ENCODE results near the gene ANTXR1.

Gene ANTXR1

DNA sequence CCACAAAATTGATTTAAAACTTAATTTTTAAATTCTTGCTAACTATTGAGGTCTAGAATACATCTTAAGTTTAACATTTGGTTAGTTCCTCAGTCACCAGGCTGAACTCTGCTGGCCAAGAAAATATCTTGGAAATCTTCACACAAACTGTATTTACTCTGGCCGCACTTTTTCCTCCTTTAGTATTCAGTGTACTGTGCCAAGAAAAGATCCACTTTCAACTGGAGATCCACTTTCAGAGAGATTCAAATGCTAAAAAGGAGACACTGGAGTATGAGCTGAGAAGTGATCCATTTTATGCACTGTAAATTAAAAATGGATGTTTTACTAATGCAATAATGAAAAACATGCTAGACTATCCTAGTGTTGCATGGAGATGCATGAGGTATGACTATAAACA lies 98.1 kb downstream of the ANTXR1 start:
- no peaks in the 10 kb centered on the region for H3K27me3 ChIP-seq (ENCODE audit: control insufficient read depth, insufficient read depth, low read length)
- no peaks in the 10 kb centered on the region for H3K9me3 ChIP-seq (ENCODE audit: control insufficient read depth, low read depth, low read length)
- H3K27ac ChIP-seq (ENCODE audit: low read length): no peak overlapping the region
- H3K9ac ChIP-seq (ENCODE audit: low read length): no peak overlapping the region
- no peak overlapping the region for H3K4me3 ChIP-seq (ENCODE audit: low read length)
- no peaks in the 10 kb centered on the region for H3K36me3 ChIP-seq (ENCODE audit: control insufficient read depth, low read depth, low read length)
- H3K4me1 ChIP-seq (ENCODE audit: control insufficient read depth, low read depth, low read length): peaks cover 18% of the 10 kb centered on the region

- Histone ChIP-seq H3K4me3 (ENCODE audit: low read length) (no peak overlapping the region), H3K9me3 (ENCODE audit: control insufficient read depth, low read depth, low read length) (no peaks in the 10 kb centered on the region), H3K27me3 (ENCODE audit: control insufficient read depth, insufficient read depth, low read length) (no peaks in the 10 kb centered on the region), H3K4me1 (ENCODE audit: control insufficient read depth, low read depth, low read length) (peaks cover 18% of the 10 kb centered on the region), H3K9ac (ENCODE audit: low read length) (no peak overlapping the region), H3K36me3 (ENCODE audit: control insufficient read depth, low read depth, low read length) (no peaks in the 10 kb centered on the region), H3K27ac (ENCODE audit: low read length) (no peak overlapping the region)
Observed at GRCh38 chr2:69113627-69114026, 100.6 kb downstream of the ANTXR1 start.

DNA sequence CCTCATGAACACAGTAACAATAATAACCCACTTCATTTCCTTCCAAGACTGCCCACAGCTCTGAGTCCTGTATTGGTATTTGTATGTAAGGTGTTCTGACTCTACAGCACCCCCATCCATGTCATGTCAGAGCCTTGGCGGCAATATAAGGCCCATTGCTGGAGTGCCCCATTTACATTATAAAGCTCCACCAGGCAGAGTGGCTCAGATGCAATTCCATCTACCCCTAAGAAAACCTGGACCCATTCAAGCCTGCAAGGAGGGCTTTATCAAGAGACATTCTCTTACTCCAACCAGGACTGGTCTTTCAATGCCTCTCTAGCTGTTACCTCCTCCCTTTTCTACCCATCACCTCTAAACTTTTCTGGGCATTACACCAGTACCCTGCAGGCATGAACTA lies 101.6 kb downstream of the ANTXR1 start:
- Histone ChIP-seq H3K4me3 (ENCODE audit: low read length) (no peak overlapping the region), H3K9ac (ENCODE audit: low read length) (no peak overlapping the region), H3K27me3 (ENCODE audit: control insufficient read depth, insufficient read depth, low read length) (no peaks in the 10 kb centered on the region), H3K4me1 (ENCODE audit: control insufficient read depth, low read depth, low read length) (peaks cover 19% of the 10 kb centered on the region), H3K36me3 (ENCODE audit: control insufficient read depth, low read depth, low read length) (no peaks in the 10 kb centered on the region), H3K9me3 (ENCODE audit: control insufficient read depth, low read depth, low read length) (no peaks in the 10 kb centered on the region), H3K27ac (ENCODE audit: low read length) (no peak overlapping the region)

DNA sequence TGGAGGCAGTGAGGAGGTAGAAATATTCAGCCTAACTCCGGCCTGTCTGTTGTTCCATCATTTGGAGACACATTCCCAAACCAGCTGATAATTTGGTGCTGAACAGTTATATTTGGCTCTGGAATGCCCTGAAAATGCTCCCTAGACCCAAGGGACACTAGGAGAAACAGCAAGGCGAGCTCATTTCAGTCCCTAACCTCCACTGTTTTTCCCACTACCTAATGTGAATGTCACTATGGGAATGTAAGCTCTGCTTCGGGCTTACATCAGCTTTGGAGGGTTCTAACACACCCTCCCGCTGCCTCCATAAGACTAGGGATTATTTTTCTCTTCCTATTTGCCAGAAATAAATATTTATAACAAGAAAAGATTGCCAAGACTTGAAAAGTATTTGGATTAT lies 103.5 kb downstream of the ANTXR1 start:
- H3K36me3 ChIP-seq (ENCODE audit: control insufficient read depth, low read depth, low read length): no peaks in the 10 kb centered on the region
- no peaks in the 10 kb centered on the region for H3K27me3 ChIP-seq (ENCODE audit: control insufficient read depth, insufficient read depth, low read length)
- H3K4me1 ChIP-seq (ENCODE audit: control insufficient read depth, low read depth, low read length): peaks cover 16% of the 10 kb centered on the region
- H3K9me3 ChIP-seq (ENCODE audit: control insufficient read depth, low read depth, low read length): no peaks in the 10 kb centered on the region
- no peak overlapping the region for H3K9ac ChIP-seq (ENCODE audit: low read length)
- H3K4me3 ChIP-seq (ENCODE audit: low read length): no peak overlapping the region
- H3K27ac ChIP-seq (ENCODE audit: low read length): no peak overlapping the region

DNA sequence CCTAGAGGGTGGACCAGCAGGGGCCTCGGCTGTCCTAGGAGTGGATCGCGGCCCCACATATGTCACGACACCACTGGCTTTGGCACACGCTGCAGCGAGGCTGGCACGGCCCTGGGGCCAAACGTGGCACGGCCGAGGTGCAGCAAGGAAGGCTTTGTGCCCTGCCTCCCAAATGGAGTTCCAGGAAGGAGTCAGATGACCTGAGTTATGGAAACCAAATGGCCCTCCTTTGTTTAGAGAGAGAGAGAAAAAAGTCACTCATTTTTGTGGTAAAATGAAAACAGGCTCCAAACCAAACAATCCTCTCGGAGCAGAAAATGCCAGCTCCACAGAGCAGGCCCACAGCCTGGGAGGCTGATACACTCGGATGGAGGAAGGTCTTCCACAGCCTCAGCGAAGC lies 105.6 kb downstream of the ANTXR1 start:
- no peak overlapping the region for H3K27ac ChIP-seq (ENCODE audit: low read length)
- peaks cover 11% of the 10 kb centered on the region for H3K4me1 ChIP-seq (ENCODE audit: control insufficient read depth, low read depth, low read length)
- H3K27me3 ChIP-seq (ENCODE audit: control insufficient read depth, insufficient read depth, low read length): no peaks in the 10 kb centered on the region
- H3K36me3 ChIP-seq (ENCODE audit: control insufficient read depth, low read depth, low read length): no peaks in the 10 kb centered on the region
- H3K9me3 ChIP-seq (ENCODE audit: control insufficient read depth, low read depth, low read length): no peaks in the 10 kb centered on the region
- no peak overlapping the region for H3K9ac ChIP-seq (ENCODE audit: low read length)
- no peak overlapping the region for H3K4me3 ChIP-seq (ENCODE audit: low read length)

DNA sequence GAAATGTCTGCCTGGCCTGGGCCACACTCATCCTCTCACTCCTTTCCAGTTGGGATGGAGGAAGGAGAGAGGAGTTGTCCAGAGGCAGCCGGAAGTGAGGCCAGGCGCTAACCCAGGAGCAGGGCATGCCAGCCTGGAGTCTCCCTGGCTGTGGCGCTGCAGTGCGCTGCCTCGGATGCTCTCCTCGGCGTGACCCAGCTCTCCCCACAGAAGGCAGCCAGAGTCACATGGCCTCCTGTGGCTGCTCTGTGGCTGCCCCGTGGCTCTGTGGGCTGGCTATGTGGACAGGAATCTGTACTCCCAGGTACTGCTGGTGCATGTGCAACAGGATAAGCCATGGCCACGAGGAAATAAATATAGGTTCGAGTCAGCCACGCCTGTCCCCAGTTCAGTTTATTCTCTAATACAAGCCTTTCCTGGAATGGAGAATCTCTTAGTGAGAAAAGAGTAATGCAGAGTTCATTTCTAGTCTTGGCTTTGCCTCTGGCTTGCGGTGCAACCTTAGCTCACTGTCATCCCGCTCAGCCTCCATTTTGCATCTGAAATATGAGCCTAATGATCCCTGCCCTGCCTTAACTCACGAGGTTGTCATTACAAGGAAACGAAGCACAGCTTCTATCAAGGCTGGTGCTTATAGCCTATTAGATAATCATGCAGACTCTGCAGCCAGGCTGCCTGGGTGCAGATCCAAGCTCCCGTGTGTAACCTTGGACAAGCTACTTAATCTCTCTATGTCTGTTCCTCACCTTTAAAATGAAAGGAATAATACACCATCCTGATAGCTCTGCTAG lies 106.3 kb downstream of the ANTXR1 start:
- no peak overlapping the region for H3K27ac ChIP-seq (ENCODE audit: low read length)
- H3K4me3 ChIP-seq (ENCODE audit: low read length): no peak overlapping the region
- H3K36me3 ChIP-seq (ENCODE audit: control insufficient read depth, low read depth, low read length): no peaks in the 10 kb centered on the region
- H3K9me3 ChIP-seq (ENCODE audit: control insufficient read depth, low read depth, low read length): no peaks in the 10 kb centered on the region
- no peaks in the 10 kb centered on the region for H3K27me3 ChIP-seq (ENCODE audit: control insufficient read depth, insufficient read depth, low read length)
- H3K4me1 ChIP-seq (ENCODE audit: control insufficient read depth, low read depth, low read length): peaks cover 9% of the 10 kb centered on the region
- no peak overlapping the region for H3K9ac ChIP-seq (ENCODE audit: low read length)

DNA sequence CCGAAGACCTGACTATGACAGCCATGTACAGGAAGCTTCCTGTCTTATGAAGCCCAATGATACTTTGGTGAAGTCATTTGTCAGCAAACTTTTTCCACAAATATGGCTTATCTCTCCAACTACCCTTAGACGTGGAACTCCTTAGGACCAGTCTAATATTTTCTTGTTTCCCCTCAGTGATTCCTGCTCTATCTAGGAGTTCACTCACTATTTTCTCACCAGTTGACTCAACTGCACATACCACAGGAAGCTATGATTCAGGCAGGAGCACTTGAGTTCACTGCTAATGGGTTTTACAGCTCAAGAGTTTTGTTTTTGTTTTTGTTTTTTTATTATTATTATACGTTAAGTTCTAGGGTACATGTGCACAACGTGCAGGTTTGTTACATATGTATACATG lies 109.3 kb downstream of the ANTXR1 start:
- Histone ChIP-seq H3K9me3 (ENCODE audit: control insufficient read depth, low read depth, low read length) (no peaks in the 10 kb centered on the region), H3K4me3 (ENCODE audit: low read length) (no peak overlapping the region), H3K36me3 (ENCODE audit: control insufficient read depth, low read depth, low read length) (peaks cover 3% of the 10 kb centered on the region), H3K27ac (ENCODE audit: low read length) (no peak overlapping the region), H3K27me3 (ENCODE audit: control insufficient read depth, insufficient read depth, low read length) (no peaks in the 10 kb centered on the region), H3K4me1 (ENCODE audit: control insufficient read depth, low read depth, low read length) (peaks cover 2% of the 10 kb centered on the region), H3K9ac (ENCODE audit: low read length) (no peak overlapping the region)

DNA sequence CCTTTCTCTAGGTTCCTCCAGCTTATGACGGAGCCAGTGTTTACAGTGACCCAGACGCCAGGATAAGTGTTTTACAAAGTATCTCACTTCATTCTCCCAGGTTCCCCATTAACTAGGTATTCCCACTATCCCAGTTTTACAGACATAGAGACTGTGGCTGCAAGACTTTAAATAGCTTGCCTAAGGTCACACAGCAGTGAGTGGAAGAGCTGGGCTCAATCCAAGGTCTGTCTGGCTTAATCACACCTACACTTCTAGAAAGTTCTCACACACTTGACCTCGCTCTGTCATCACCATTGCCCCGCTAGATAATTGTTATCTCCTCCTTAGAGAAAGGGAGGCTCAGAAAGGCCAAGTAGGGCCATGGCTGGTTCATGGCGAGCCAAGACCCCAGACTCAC lies 110.2 kb downstream of the ANTXR1 start:
- Histone ChIP-seq H3K4me1 (ENCODE audit: control insufficient read depth, low read depth, low read length) (peaks cover 2% of the 10 kb centered on the region), H3K27ac (ENCODE audit: low read length) (no peak overlapping the region), H3K9me3 (ENCODE audit: control insufficient read depth, low read depth, low read length) (no peaks in the 10 kb centered on the region), H3K27me3 (ENCODE audit: control insufficient read depth, insufficient read depth, low read length) (no peaks in the 10 kb centered on the region), H3K4me3 (ENCODE audit: low read length) (no peak overlapping the region), H3K36me3 (ENCODE audit: control insufficient read depth, low read depth, low read length) (peaks cover 3% of the 10 kb centered on the region), H3K9ac (ENCODE audit: low read length) (no peak overlapping the region)

- no peaks in the 10 kb centered on the region for H3K27me3 ChIP-seq (ENCODE audit: control insufficient read depth, insufficient read depth, low read length)
- no peaks in the 10 kb centered on the region for H3K9me3 ChIP-seq (ENCODE audit: control insufficient read depth, low read depth, low read length)
- H3K4me1 ChIP-seq (ENCODE audit: control insufficient read depth, low read depth, low read length): peaks cover 2% of the 10 kb centered on the region
- no peak overlapping the region for H3K27ac ChIP-seq (ENCODE audit: low read length)
- peaks cover 3% of the 10 kb centered on the region for H3K36me3 ChIP-seq (ENCODE audit: control insufficient read depth, low read depth, low read length)
- H3K4me3 ChIP-seq (ENCODE audit: low read length): no peak overlapping the region
- no peak overlapping the region for H3K9ac ChIP-seq (ENCODE audit: low read length)
Observed at GRCh38 chr2:69124343-69124742, 111.4 kb downstream of the ANTXR1 start.

GRCh38 chr2:69125816-69126215 lies 112.8 kb downstream of the ANTXR1 start:
- Histone ChIP-seq H3K9ac (ENCODE audit: low read length) (no peak overlapping the region), H3K4me1 (ENCODE audit: control insufficient read depth, low read depth, low read length) (no peaks in the 10 kb centered on the region), H3K27me3 (ENCODE audit: control insufficient read depth, insufficient read depth, low read length) (no peaks in the 10 kb centered on the region), H3K27ac (ENCODE audit: low read length) (no peak overlapping the region), H3K9me3 (ENCODE audit: control insufficient read depth, low read depth, low read length) (no peaks in the 10 kb centered on the region), H3K36me3 (ENCODE audit: control insufficient read depth, low read depth, low read length) (peaks cover 3% of the 10 kb centered on the region), H3K4me3 (ENCODE audit: low read length) (no peak overlapping the region)

GRCh38 chr2:69126341-69126740 lies 113.4 kb downstream of the ANTXR1 start:
- no peak overlapping the region for H3K27ac ChIP-seq (ENCODE audit: low read length)
- no peak overlapping the region for H3K4me3 ChIP-seq (ENCODE audit: low read length)
- H3K9me3 ChIP-seq (ENCODE audit: control insufficient read depth, low read depth, low read length): no peaks in the 10 kb centered on the region
- peaks cover 3% of the 10 kb centered on the region for H3K36me3 ChIP-seq (ENCODE audit: control insufficient read depth, low read depth, low read length)
- no peaks in the 10 kb centered on the region for H3K27me3 ChIP-seq (ENCODE audit: control insufficient read depth, insufficient read depth, low read length)
- no peaks in the 10 kb centered on the region for H3K4me1 ChIP-seq (ENCODE audit: control insufficient read depth, low read depth, low read length)
- H3K9ac ChIP-seq (ENCODE audit: low read length): no peak overlapping the region

- H3K36me3 ChIP-seq (ENCODE audit: control insufficient read depth, low read depth, low read length): no peaks in the 10 kb centered on the region
- no peak overlapping the region for H3K27ac ChIP-seq (ENCODE audit: low read length)
- no peaks in the 10 kb centered on the region for H3K9me3 ChIP-seq (ENCODE audit: control insufficient read depth, low read depth, low read length)
- H3K4me3 ChIP-seq (ENCODE audit: low read length): no peak overlapping the region
- no peaks in the 10 kb centered on the region for H3K27me3 ChIP-seq (ENCODE audit: control insufficient read depth, insufficient read depth, low read length)
- no peaks in the 10 kb centered on the region for H3K4me1 ChIP-seq (ENCODE audit: control insufficient read depth, low read depth, low read length)
- no peak overlapping the region for H3K9ac ChIP-seq (ENCODE audit: low read length)
Observed at GRCh38 chr2:69131452-69131851, 118.5 kb downstream of the ANTXR1 start.
